Measurements from ENCODE around the gene GTF2F2. TPM values are rescaled to one million over a fixed set of nuclear protein-coding genes. Genes with fewer than 3 reads are reported as not detected.

The GTF2F2 gene
- total RNA-seq = 12.3 and 12.8 TPM in 2 replicates

GRCh38 chr13:45119991-45120864 lies at the start of gene GTF2F2:
TSS of gene GTF2F2 (plus strand) at chr13:45120510. CDS start at chr13:45120656, 146 bp downstream.

GRCh38 chr13:45200701-45201232 lies 80.5 kb downstream of the GTF2F2 start, which contains the start of gene KCTD4:
TSS of gene KCTD4 (minus strand) at chr13:45201045. CDS start at chr13:45194567, 6,478 bp downstream.

Other genes starting within 250 kb of the GTF2F2 start
- gene NUFIP1, start 131.0 kb upstream of the GTF2F2 start, total RNA-seq = 2.0 and 2.4 TPM in 2 replicates
- 11.8 and 19.0 TPM in 2 replicates for gene GPALPP1, start 131.0 kb upstream of the GTF2F2 start, total RNA-seq
- gene KCTD4, start 80.5 kb downstream of the GTF2F2 start, total RNA-seq = not detected in 2 replicates
- 2,682 and 2,735 TPM in 2 replicates for gene TPT1, start 220.7 kb downstream of the GTF2F2 start, total RNA-seq